Erythroblast (primary cell): ENCODE measurements around the gene SOX6.

Experiments
- GATA1 ChIP-seq: IDR thresholded peaks from 2 replicates; pipeline ENCODE4 v1.6.1; 2011; ENCODE audit warnings: low read depth, mild to moderate bottlenecking, control low read depth, low read length, moderate library complexity
- POLR2A ChIP-seq: IDR thresholded peaks from 2 replicates; pipeline ENCODE4 v1.6.1; 2011; ENCODE audit warnings: mild to moderate bottlenecking, low read length

- TF ChIP-seq POLR2A (no peak), GATA1 (no peak)
Observed at GRCh38 chr11:16217631-16218030, 138.7 kb downstream of the SOX6 start.
